Ishikawa (cell line): Measurements from ENCODE around the gene LRRC1.

Source experiments
- CEBPB ChIP-seq: IDR thresholded peaks from 2 replicates; pipeline ENCODE4 v1.6.1; 2012
- CREB1 ChIP-seq: IDR thresholded peaks from 2 replicates; pipeline ENCODE4 v1.6.1; 2012; ENCODE audit warnings: low read depth
- EGR1 ChIP-seq: IDR thresholded peaks from 2 replicates; pipeline ENCODE4 v1.6.1; 2012
- EP300 ChIP-seq: IDR thresholded peaks from 2 replicates; pipeline ENCODE4 v1.6.1; 2012; ENCODE audit warnings: borderline replicate concordance
- FOXM1 ChIP-seq: IDR thresholded peaks from 2 replicates; pipeline ENCODE4 v1.6.1; 2012; ENCODE audit warnings: low read depth, borderline replicate concordance
- MAX ChIP-seq: IDR thresholded peaks from 2 replicates; pipeline ENCODE4 v1.6.1; 2012
- NFIC ChIP-seq: IDR thresholded peaks from 2 replicates; pipeline ENCODE4 v1.6.1; 2012
- RAD21 ChIP-seq: IDR thresholded peaks from 2 replicates; pipeline ENCODE4 v1.6.1; 2012; ENCODE audit warnings: low read depth
- REST ChIP-seq: IDR thresholded peaks from 2 replicates; pipeline ENCODE4 v1.6.1; 2012; ENCODE audit warnings: low read depth, mild to moderate bottlenecking
- TAF1 ChIP-seq: IDR thresholded peaks from 2 replicates; pipeline ENCODE4 v1.6.1; 2012; ENCODE audit warnings: low read depth, mild to moderate bottlenecking
- TCF12 ChIP-seq: IDR thresholded peaks from 2 replicates; pipeline ENCODE4 v1.6.1; 2012; ENCODE audit warnings: low read depth
- TEAD4 ChIP-seq: IDR thresholded peaks from 2 replicates; pipeline ENCODE4 v1.6.1; 2012
- USF1 ChIP-seq: IDR thresholded peaks from 2 replicates; pipeline ENCODE4 v1.6.1; 2012
- YY1 ChIP-seq: IDR thresholded peaks from 2 replicates; pipeline ENCODE4 v1.6.1; 2012; ENCODE audit warnings: low read depth
- ZBTB7A ChIP-seq: IDR thresholded peaks from 2 replicates; pipeline ENCODE4 v1.6.1; 2012; ENCODE audit warnings: low read depth

Gene LRRC1

GRCh38 chr6:53916804-53917463 lies 122.1 kb downstream of the LRRC1 start:
- no peak for TF ChIP-seq REST
- no peak for TF ChIP-seq TEAD4
- TF ChIP-seq RAD21 = no peak
- no peak for TF ChIP-seq FOXM1
- TF ChIP-seq TCF12 = no peak
- TF ChIP-seq NFIC = no peak
- TF ChIP-seq ZBTB7A = no peak
- no peak for TF ChIP-seq USF1
- no peak for TF ChIP-seq MAX
- TF ChIP-seq TAF1 = no peak
- no peak for TF ChIP-seq YY1
- TF ChIP-seq CREB1 = no peak
- TF ChIP-seq EGR1 = no peak
- no peak for TF ChIP-seq EP300

GRCh38 chr6:53917464-53917842 lies 122.6 kb downstream of the LRRC1 start:
- TF ChIP-seq USF1 (no peak), TCF12 (no peak), YY1 (no peak), FOXM1 (no peak), CREB1 (no peak), TEAD4 (no peak)

- TF ChIP-seq NFIC (no peak), EGR1 (no peak), YY1 (no peak), EP300 (no peak), REST (no peak), CREB1 (no peak), RAD21 (no peak), TEAD4 (no peak), USF1 (no peak), TCF12 (no peak), CEBPB (no peak), TAF1 (no peak), MAX (no peak), ZBTB7A (no peak), FOXM1 (no peak)
These were observed 124.2 kb downstream of the LRRC1 start for GRCh38 chr6:53918854-53919510.

GRCh38 chr6:53919881-53920360 lies 125.1 kb downstream of the LRRC1 start:
- no peak for TF ChIP-seq ZBTB7A
- TF ChIP-seq NFIC = no peak
- no peak for TF ChIP-seq TAF1
- no peak for TF ChIP-seq EGR1
- no peak for TF ChIP-seq USF1
- no peak for TF ChIP-seq MAX
- TF ChIP-seq YY1 = no peak
- no peak for TF ChIP-seq TEAD4
- no peak for TF ChIP-seq CREB1
- no peak for TF ChIP-seq CEBPB
- no peak for TF ChIP-seq TCF12
- no peak for TF ChIP-seq REST
- TF ChIP-seq EP300 = no peak
- no peak for TF ChIP-seq FOXM1
- TF ChIP-seq RAD21 = no peak
